ENCODE data around the gene RPL31. TPM values are rescaled to one million over a fixed set of nuclear protein-coding genes. Genes with fewer than 3 reads are reported as not detected.

Gene RPL31
- total and polyA plus RNA-seq, 4 donors = 1,020 to 6,954 (median 2,548) TPM

DNA sequence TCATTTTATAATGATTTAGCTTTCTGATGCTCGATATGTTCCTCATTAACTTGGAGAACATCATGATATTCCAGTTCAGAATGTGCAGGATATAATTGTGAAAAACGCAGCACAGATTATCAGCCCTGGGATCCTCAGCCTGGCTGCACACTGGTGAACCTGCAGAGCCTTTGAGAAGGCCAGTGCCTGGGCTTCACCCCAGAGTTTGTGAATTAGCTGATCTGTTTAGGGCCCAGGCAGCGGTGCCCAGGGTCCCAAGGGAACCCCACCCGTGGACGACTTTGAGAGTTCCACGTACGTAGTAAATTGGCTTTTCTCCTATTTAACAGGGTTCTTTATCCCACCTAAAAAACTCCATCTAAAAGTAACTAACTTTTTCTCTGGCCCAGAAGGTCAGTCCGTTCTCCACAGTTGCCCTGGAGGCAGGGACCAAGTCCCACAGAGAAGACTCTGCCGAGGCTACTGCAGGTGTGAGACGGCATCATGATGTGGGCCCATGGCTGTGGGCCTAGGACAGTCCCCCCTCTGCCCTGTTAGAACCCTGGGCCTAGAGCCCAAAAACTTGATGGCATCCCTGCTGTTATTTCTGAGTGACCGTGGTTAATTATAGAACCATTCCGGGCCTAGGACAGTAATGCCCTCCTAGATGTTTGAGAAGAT, 39.6 kb upstream of the RPL31 start:
- H3K27ac ChIP-seq (ENCODE audit: low read depth in 1 of 2, low read length in 1 of 2) = no peak overlapping the region
- no peak overlapping the region for H3K4me3 ChIP-seq
- peaks cover 0 to 3% (median 0%) of the 10 kb centered on the region in 4 donors for H3K9me3 ChIP-seq (ENCODE audit: control insufficient read depth in 4 of 4, insufficient read depth in 3 of 4, low read length in 3 of 4)
- peaks cover 0 to 9% (median 3%) of the 10 kb centered on the region in 5 donors for H3K4me1 ChIP-seq (ENCODE audit: control insufficient read depth in 5 of 5, insufficient read depth in 5 of 5, low read length in 5 of 5)
- no peak for DNase-seq
- TF ChIP-seq, protein P1, sequence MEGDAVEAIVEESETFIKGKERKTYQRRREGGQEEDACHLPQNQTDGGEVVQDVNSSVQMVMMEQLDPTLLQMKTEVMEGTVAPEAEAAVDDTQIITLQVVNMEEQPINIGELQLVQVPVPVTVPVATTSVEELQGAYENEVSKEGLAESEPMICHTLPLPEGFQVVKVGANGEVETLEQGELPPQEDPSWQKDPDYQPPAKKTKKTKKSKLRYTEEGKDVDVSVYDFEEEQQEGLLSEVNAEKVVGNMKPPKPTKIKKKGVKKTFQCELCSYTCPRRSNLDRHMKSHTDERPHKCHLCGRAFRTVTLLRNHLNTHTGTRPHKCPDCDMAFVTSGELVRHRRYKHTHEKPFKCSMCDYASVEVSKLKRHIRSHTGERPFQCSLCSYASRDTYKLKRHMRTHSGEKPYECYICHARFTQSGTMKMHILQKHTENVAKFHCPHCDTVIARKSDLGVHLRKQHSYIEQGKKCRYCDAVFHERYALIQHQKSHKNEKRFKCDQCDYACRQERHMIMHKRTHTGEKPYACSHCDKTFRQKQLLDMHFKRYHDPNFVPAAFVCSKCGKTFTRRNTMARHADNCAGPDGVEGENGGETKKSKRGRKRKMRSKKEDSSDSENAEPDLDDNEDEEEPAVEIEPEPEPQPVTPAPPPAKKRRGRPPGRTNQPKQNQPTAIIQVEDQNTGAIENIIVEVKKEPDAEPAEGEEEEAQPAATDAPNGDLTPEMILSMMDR (IDR thresholded peaks at IDR 0.05; ENCODE audit: control extremely low read depth, extremely low read depth) = no peak
- peaks cover 0 to 3% (median 0%) of the 10 kb centered on the region in 4 donors for H3K36me3 ChIP-seq (ENCODE audit: control insufficient read depth in 4 of 4, insufficient read depth in 4 of 4, low read length in 4 of 4)
- H3K9ac ChIP-seq (ENCODE audit: insufficient read depth in 1 of 2, low read length in 2 of 2) = no peak overlapping the region
- ATAC-seq (ENCODE audit: insufficient read depth, low FRiP score) = no peak
- no peaks in the 10 kb centered on the region for H3K27me3 ChIP-seq (ENCODE audit: control insufficient read depth in 3 of 3, insufficient read depth in 3 of 3, low read length in 2 of 3)
- 92 to 95% methylated on average over 12 of the region's 12 CpGs for WGBS, 2 donors

DNA sequence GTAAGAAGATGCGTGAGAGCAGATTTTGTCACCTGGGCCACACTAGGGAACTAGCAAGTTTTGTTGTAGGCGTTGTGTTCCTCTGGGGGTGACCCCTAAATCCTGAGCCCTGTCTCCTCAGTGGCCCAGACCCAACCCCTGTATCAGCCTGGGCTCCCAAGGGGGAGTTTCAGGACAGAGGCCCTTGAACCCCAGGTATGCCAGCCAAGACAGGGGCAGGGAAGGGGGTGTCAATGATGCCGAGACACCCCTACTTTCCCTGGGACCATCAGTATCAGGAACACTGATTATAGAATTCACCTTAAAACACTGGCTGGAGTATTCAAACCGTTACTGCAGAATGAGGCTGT, 39.1 kb upstream of the RPL31 start:
- 93 to 95% methylated on average over 4 of the region's 4 CpGs for WGBS, 2 donors
- no peak overlapping the region for H3K4me3 ChIP-seq
- H3K9me3 ChIP-seq (ENCODE audit: control insufficient read depth in 4 of 4, insufficient read depth in 3 of 4, low read length in 3 of 4) = peaks cover 0 to 3% (median 0%) of the 10 kb centered on the region in 4 donors
- H3K9ac ChIP-seq (ENCODE audit: insufficient read depth in 1 of 2, low read length in 2 of 2) = no peak overlapping the region
- peaks cover 0 to 8% (median 3%) of the 10 kb centered on the region in 5 donors for H3K4me1 ChIP-seq (ENCODE audit: control insufficient read depth in 5 of 5, insufficient read depth in 5 of 5, low read length in 5 of 5)
- DNase-seq = no peak
- H3K27ac ChIP-seq (ENCODE audit: low read depth in 1 of 2, low read length in 1 of 2) = no peak overlapping the region
- peaks cover 0 to 3% (median 0%) of the 10 kb centered on the region in 4 donors for H3K36me3 ChIP-seq (ENCODE audit: control insufficient read depth in 4 of 4, insufficient read depth in 4 of 4, low read length in 4 of 4)
- no peaks in the 10 kb centered on the region for H3K27me3 ChIP-seq (ENCODE audit: control insufficient read depth in 3 of 3, insufficient read depth in 3 of 3, low read length in 2 of 3)
- no peak for ATAC-seq (ENCODE audit: insufficient read depth, low FRiP score)
- TF ChIP-seq, protein P1 (IDR thresholded peaks at IDR 0.05; ENCODE audit: control extremely low read depth, extremely low read depth) = no peak

DNA sequence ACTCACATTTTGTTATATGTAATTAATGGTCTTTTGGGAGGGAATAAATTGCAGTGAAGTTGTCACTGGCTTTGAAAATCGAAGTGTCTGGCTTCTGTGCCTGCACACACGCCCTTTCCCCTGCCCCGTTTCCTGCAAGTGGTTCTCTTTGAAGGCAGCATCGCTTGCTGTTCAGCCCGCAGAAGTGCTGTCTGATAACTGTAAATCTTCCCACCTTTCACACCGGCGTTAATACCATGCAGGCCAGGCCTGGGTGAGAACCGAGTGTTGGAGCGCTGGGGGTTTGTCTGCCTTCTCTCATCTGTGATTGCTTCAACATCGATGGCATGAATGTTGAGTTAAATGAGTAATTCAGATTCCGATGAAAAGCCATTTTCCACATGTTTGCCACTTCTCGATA, 37.9 kb upstream of the RPL31 start:
- H3K4me3 ChIP-seq = no peak overlapping the region
- no peaks in the 10 kb centered on the region for H3K27me3 ChIP-seq (ENCODE audit: control insufficient read depth in 3 of 3, insufficient read depth in 3 of 3, low read length in 2 of 3)
- ATAC-seq (ENCODE audit: insufficient read depth, low FRiP score) (no peak), DNase-seq (no peak)
- peaks cover 0 to 3% (median under 1%) of the 10 kb centered on the region in 4 donors for H3K36me3 ChIP-seq (ENCODE audit: control insufficient read depth in 4 of 4, insufficient read depth in 4 of 4, low read length in 4 of 4)
- H3K27ac ChIP-seq (ENCODE audit: low read depth in 1 of 2, low read length in 1 of 2) = no peak overlapping the region
- peaks cover 0 to 3% (median 0%) of the 10 kb centered on the region in 4 donors for H3K9me3 ChIP-seq (ENCODE audit: control insufficient read depth in 4 of 4, insufficient read depth in 3 of 4, low read length in 3 of 4)
- no peak overlapping the region for H3K9ac ChIP-seq (ENCODE audit: insufficient read depth in 1 of 2, low read length in 2 of 2)
- TF ChIP-seq, protein P1 (IDR thresholded peaks at IDR 0.05; ENCODE audit: control extremely low read depth, extremely low read depth) = no peak
- WGBS, 2 donors = 71 to 81% methylated on average over 12 of the region's 12 CpGs
- H3K4me1 ChIP-seq (ENCODE audit: control insufficient read depth in 5 of 5, insufficient read depth in 5 of 5, low read length in 5 of 5) = peaks cover 0 to 3% (median 0%) of the 10 kb centered on the region in 5 donors

Data from lung (tissue), 12 donors.